GM12892 (cell line): ENCODE data around the gene TESMIN.

Experiments used
- POLR2A ChIP-seq: IDR thresholded peaks from 2 replicates; pipeline ENCODE4 v1.6.1; 2011; ENCODE audit warnings: low read depth, low read length, control low read depth
- POLR2AphosphoS5 ChIP-seq: IDR thresholded peaks from 2 replicates; pipeline ENCODE4 v1.6.1; 2011; ENCODE audit warnings: low read depth, low read length, control low read depth

DNA sequence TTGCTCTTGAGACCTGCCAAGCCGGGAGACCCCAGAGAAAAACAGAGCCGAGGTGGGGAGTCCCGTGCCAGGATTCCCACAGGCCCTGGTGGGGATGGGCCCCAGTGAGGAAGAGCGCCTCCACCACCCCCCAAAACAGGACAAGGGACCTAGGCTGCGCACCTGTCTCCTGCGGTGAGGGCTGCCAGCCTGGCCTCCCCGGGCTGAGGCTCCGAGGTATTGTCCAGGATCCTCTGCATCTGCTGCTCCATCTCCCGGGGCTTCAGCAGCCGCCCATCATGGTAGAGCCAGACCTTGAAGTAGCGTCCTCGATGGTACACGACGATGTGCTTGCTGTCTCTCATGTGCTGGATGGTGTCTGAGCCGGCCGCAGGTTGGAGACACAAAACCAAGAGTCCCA, 33.3 kb upstream of the TESMIN start:
- TF ChIP-seq POLR2A (no peak), POLR2AphosphoS5 (no peak)
